IMR-90 (cell line): Measurements from ENCODE around the gene MINDY3.

Experiments
- BHLHE40 ChIP-seq: fragments of 150-350 bp; IDR thresholded peaks from 2 replicates; pipeline ENCODE4 v1.6.1; 2016; ENCODE audit warnings: mild to moderate bottlenecking, low read depth, low read length
- CEBPB ChIP-seq: IDR thresholded peaks from 2 replicates; pipeline ENCODE4 v1.6.1; 2012; ENCODE audit warnings: low read depth, low read length, improper control_type of control experiment
- CHD1 ChIP-seq: IDR thresholded peaks from 2 replicates; pipeline ENCODE4 v1.6.1; 2012; ENCODE audit warnings: low read depth, low read length, improper control_type of control experiment
- CTCF ChIP-seq: conservative IDR thresholded peaks from 2 replicates; pipeline ENCODE4 v1.5.1; 2012; ENCODE audit warnings: mild to moderate bottlenecking, low read depth, low read length, improper control_type of control experiment
- FOS ChIP-seq: fragments of 150-350 bp; IDR thresholded peaks from 2 replicates; pipeline ENCODE4 v1.6.1; 2016; ENCODE audit warnings: low read depth, low read length
- POLR2A ChIP-seq: IDR thresholded peaks from 2 replicates; pipeline ENCODE4 v1.6.1; 2012; ENCODE audit warnings: mild to moderate bottlenecking, low read depth, low read length
- RAD21 ChIP-seq: IDR thresholded peaks from 2 replicates; pipeline ENCODE4 v1.6.1; 2012; ENCODE audit warnings: low read length, improper control_type of control experiment
- RCOR1 ChIP-seq: IDR thresholded peaks from 2 replicates; pipeline ENCODE4 v1.6.1; 2012; ENCODE audit warnings: mild to moderate bottlenecking, low read length, improper control_type of control experiment; ENCODE audit not compliant: insufficient replicate concordance
- TF ChIP-seq, protein P1 (sequence below): fragments of 150-350 bp; IDR thresholded peaks from 2 replicates; pipeline ENCODE4 v1.6.1; 2017; ENCODE audit warnings: mild to moderate bottlenecking, antibody characterized with exemption, low read length, low read depth
- TF ChIP-seq, protein P2 (sequence below): fragments of 150-350 bp; IDR thresholded peaks from 2 replicates; pipeline ENCODE4 v1.6.1; 2016; ENCODE audit warnings: low read depth, mild to moderate bottlenecking, low read length, moderate library complexity, borderline replicate concordance

GRCh38 chr10:15747632-15748031 is 112.7 kb downstream of the MINDY3 start:
- TF ChIP-seq CTCF (no peak), RAD21 (no peak), POLR2A (no peak), BHLHE40 (no peak), CEBPB (no peak), CHD1 (no peak), RCOR1 (no peak), FOS (no peak)
- TF ChIP-seq, protein P1, sequence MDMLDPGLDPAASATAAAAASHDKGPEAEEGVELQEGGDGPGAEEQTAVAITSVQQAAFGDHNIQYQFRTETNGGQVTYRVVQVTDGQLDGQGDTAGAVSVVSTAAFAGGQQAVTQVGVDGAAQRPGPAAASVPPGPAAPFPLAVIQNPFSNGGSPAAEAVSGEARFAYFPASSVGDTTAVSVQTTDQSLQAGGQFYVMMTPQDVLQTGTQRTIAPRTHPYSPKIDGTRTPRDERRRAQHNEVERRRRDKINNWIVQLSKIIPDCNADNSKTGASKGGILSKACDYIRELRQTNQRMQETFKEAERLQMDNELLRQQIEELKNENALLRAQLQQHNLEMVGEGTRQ: no peak
- TF ChIP-seq, protein P2, sequence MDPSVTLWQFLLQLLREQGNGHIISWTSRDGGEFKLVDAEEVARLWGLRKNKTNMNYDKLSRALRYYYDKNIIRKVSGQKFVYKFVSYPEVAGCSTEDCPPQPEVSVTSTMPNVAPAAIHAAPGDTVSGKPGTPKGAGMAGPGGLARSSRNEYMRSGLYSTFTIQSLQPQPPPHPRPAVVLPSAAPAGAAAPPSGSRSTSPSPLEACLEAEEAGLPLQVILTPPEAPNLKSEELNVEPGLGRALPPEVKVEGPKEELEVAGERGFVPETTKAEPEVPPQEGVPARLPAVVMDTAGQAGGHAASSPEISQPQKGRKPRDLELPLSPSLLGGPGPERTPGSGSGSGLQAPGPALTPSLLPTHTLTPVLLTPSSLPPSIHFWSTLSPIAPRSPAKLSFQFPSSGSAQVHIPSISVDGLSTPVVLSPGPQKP: no peak
